ENCODE results near the gene COL20A1.

COL20A1 gene

DNA sequence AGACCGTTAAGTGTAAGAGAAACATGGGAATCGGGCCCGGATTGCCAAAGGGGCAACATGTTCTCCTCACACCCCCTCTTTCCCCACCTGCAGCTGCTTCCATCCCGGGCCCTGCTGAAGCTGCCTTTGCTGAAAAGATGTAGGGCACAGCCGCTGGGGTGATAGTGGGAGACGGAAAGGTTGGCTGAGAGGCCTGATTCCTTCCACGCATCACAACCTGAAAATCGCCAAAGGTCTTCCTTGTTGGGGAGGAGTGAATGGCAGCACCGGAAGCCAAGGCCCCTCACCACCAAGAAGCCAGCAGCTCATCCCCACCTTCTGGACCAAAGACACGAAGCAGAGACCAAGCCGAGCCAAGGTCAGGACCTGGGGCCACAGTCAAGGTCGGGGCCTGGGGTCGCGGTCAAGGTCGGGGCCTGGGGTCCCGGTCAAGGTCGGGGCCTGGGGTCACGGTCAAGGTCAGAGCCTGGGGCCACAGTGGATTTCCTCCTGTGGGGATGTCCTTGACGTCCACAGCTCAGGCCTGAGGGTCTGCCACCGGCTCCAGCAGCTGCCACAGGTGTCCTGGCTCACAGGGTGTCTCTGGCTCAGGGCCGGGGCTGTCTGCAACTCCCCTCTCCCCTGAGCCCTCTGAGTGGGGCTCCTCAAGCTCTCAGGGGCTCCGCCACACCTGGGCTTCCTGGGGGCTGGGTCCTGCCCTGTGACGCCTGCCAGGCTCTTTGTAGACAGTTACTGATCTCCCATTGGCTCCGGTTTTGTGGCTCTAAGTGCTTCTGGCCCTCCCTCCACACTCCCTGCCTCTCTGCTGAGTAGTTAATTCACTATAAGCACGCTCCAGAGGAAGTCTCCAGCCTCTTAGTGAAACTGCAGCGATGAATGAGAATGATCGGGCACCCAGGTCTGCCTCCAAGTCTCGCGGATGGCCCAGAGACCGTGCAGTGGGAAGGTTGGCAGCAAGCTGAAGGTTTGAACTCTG is 73.7 kb downstream of the COL20A1 start:
- no peak overlapping the region for H3K4me3 ChIP-seq (ENCODE audit: severe bottlenecking)
- H3K4me1 ChIP-seq (ENCODE audit: insufficient read depth, poor library complexity, severe bottlenecking) = no peaks in the 10 kb centered on the region
- TF ChIP-seq, protein P1, sequence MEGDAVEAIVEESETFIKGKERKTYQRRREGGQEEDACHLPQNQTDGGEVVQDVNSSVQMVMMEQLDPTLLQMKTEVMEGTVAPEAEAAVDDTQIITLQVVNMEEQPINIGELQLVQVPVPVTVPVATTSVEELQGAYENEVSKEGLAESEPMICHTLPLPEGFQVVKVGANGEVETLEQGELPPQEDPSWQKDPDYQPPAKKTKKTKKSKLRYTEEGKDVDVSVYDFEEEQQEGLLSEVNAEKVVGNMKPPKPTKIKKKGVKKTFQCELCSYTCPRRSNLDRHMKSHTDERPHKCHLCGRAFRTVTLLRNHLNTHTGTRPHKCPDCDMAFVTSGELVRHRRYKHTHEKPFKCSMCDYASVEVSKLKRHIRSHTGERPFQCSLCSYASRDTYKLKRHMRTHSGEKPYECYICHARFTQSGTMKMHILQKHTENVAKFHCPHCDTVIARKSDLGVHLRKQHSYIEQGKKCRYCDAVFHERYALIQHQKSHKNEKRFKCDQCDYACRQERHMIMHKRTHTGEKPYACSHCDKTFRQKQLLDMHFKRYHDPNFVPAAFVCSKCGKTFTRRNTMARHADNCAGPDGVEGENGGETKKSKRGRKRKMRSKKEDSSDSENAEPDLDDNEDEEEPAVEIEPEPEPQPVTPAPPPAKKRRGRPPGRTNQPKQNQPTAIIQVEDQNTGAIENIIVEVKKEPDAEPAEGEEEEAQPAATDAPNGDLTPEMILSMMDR (IDR thresholded peaks at IDR 0.05; ENCODE audit: poor library complexity, severe bottlenecking) = no peak
- ATAC-seq (ENCODE audit: low read depth) (peak; percentile 11; the same call in 1 of the 3 replicates), DNase-seq (ENCODE audit: low spot score) (no peak)
- no peak overlapping the region for H3K27ac ChIP-seq (ENCODE audit: poor library complexity, severe bottlenecking)
- no peaks in the 10 kb centered on the region for H3K36me3 ChIP-seq (ENCODE audit: low read depth)
- peaks cover 62% of the 10 kb centered on the region for H3K27me3 ChIP-seq (ENCODE audit: insufficient read depth, poor library complexity, severe bottlenecking)
- H3K9me3 ChIP-seq (ENCODE audit: severe bottlenecking) = no peaks in the 10 kb centered on the region

DNA sequence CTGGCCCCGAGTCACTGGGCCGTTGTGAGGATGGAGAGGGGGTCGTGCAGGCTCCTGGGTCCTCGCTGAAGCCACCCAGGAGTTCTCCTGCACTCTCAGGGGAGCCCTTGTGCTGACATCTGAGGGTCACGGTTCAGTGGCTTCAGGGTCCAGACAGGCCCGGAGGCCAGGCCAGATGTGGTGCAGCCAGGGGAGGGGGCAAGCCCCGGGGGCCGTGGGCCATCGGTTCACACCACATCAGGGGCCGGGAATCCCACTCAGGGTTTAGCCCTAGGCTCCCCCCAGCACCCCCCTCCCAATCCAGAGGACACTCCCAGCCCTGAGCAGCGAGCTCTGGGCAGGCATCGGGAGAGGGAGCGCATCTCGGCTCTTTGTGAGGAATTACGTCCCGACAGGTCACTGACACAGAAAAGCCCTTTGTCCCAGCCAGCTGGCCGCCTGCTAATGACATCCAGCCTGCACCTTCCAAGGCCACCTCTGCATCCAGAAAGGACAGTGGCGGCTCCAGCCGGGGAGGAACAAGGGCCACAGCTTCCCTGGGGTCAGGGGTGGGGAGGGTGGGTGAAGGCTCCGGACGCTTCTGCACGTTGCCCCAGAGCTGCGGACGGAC is 74.6 kb downstream of the COL20A1 start:
- Histone ChIP-seq H3K27ac (ENCODE audit: poor library complexity, severe bottlenecking) (no peak overlapping the region), H3K4me3 (ENCODE audit: severe bottlenecking) (no peak overlapping the region), H3K9me3 (ENCODE audit: severe bottlenecking) (no peaks in the 10 kb centered on the region), H3K4me1 (ENCODE audit: insufficient read depth, poor library complexity, severe bottlenecking) (no peaks in the 10 kb centered on the region), H3K27me3 (ENCODE audit: insufficient read depth, poor library complexity, severe bottlenecking) (peaks cover 58% of the 10 kb centered on the region), H3K36me3 (ENCODE audit: low read depth) (no peaks in the 10 kb centered on the region)
- ATAC-seq (ENCODE audit: low read depth) = no peak
- TF ChIP-seq, protein P1 (IDR thresholded peaks at IDR 0.05; ENCODE audit: poor library complexity, severe bottlenecking) = no peak
- no peak for DNase-seq (ENCODE audit: low spot score)

DNA sequence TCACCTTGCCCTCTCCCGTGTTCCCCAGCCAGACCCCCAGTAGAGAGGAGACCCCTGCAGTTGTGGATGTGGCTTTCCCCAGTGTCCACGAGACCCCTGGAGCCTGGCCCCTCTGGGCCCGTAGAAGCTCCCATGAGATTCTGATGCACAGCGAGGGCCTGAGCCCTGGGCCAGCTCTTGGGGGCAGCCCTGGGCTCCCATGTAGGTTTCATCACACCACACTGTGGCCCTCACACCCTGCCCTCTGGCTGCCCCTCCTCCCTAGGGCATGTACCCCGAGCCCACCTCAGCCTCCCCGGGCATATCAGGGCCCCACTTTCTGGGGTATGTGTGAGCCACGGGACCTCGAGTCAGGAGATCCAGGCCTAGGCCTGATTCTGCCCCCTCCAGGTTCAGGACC is 75.2 kb downstream of the COL20A1 start:
- Histone ChIP-seq H3K36me3 (ENCODE audit: low read depth) (no peaks in the 10 kb centered on the region), H3K9me3 (ENCODE audit: severe bottlenecking) (no peaks in the 10 kb centered on the region), H3K4me3 (ENCODE audit: severe bottlenecking) (no peak overlapping the region), H3K4me1 (ENCODE audit: insufficient read depth, poor library complexity, severe bottlenecking) (no peaks in the 10 kb centered on the region), H3K27ac (ENCODE audit: poor library complexity, severe bottlenecking) (no peak overlapping the region), H3K27me3 (ENCODE audit: insufficient read depth, poor library complexity, severe bottlenecking) (peaks cover 58% of the 10 kb centered on the region)
- ATAC-seq (ENCODE audit: low read depth) = no peak
- TF ChIP-seq, protein P1 (IDR thresholded peaks at IDR 0.05; ENCODE audit: poor library complexity, severe bottlenecking) = no peak
- no peak for DNase-seq (ENCODE audit: low spot score)

DNA sequence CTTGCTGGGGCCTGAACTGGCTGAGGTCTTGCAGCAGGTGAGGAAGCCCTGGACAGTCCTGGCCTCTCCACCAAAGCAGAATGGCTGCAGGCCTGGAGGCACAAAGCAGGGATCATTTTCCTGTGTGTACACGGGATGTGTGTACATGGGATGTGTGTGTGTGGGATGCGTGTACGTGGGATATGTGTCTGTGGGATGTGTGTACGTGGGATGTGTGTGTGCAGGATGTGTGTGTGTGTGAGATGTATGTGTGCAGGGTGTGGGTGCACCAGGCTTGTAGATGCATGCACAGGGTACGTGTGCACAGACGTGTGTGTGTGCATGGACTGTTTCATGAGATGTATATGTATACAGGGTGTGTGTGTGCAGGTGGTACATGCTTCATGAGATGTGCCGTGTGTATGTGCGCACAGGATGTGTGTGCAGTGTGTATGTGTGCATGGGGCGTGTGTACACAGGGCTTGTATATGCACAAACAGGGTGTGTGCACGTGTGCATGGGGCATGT is 76.1 kb downstream of the COL20A1 start:
- ATAC-seq (ENCODE audit: low read depth) (no peak), DNase-seq (ENCODE audit: low spot score) (no peak)
- no peak overlapping the region for H3K27ac ChIP-seq (ENCODE audit: poor library complexity, severe bottlenecking)
- no peak overlapping the region for H3K4me3 ChIP-seq (ENCODE audit: severe bottlenecking)
- H3K4me1 ChIP-seq (ENCODE audit: insufficient read depth, poor library complexity, severe bottlenecking) = no peaks in the 10 kb centered on the region
- TF ChIP-seq, protein P1 (IDR thresholded peaks at IDR 0.05; ENCODE audit: poor library complexity, severe bottlenecking) = no peak
- H3K9me3 ChIP-seq (ENCODE audit: severe bottlenecking) = no peaks in the 10 kb centered on the region
- no peaks in the 10 kb centered on the region for H3K36me3 ChIP-seq (ENCODE audit: low read depth)
- H3K27me3 ChIP-seq (ENCODE audit: insufficient read depth, poor library complexity, severe bottlenecking) = peaks cover 59% of the 10 kb centered on the region
